ENCODE results near the gene AEN.

The AEN gene

GRCh38 chr15:88650556-88650955 is 29.4 kb downstream of the AEN start:
- TF ChIP-seq, protein P1, sequence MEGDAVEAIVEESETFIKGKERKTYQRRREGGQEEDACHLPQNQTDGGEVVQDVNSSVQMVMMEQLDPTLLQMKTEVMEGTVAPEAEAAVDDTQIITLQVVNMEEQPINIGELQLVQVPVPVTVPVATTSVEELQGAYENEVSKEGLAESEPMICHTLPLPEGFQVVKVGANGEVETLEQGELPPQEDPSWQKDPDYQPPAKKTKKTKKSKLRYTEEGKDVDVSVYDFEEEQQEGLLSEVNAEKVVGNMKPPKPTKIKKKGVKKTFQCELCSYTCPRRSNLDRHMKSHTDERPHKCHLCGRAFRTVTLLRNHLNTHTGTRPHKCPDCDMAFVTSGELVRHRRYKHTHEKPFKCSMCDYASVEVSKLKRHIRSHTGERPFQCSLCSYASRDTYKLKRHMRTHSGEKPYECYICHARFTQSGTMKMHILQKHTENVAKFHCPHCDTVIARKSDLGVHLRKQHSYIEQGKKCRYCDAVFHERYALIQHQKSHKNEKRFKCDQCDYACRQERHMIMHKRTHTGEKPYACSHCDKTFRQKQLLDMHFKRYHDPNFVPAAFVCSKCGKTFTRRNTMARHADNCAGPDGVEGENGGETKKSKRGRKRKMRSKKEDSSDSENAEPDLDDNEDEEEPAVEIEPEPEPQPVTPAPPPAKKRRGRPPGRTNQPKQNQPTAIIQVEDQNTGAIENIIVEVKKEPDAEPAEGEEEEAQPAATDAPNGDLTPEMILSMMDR (conservative IDR thresholded peaks at IDR 0.05; ENCODE audit: low read length) = no peak
- H3K4me3 ChIP-seq (ENCODE audit: low read length) = no peak overlapping the region
- DNase-seq (ENCODE audit: low read depth) = no peak

DNA sequence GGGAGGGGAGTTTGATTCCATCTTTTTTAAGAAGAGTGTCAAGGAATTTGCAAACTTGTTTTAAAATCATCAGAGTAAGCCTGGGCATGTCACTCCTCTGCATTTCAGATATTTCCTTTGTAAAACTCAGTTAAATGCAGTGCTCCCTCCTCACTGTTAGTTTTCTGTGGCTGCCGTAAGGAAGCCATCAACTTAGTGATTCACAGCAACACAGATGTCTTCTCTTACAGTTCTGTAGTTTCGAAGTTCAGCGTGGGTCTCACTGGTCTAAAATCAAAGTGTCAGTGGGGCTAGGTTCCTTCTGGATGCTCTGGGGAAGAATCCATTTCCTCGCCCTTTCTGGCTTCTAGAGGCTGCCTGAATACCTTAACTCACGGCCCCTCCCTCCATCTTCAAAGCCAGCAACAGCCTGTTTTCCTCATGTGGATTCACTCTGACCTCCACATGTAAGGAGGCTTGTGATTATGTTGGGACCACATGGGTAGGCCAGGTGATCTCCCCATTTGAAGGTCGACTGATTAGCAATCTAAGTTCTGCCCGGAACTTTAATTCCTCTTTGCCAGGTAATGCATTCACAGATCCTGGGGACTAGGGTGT is 30.1 kb downstream of the AEN start:
- peak; percentile 34 for DNase-seq (ENCODE audit: low read depth)
- TF ChIP-seq, protein P1 (conservative IDR thresholded peaks at IDR 0.05; ENCODE audit: low read length) = no peak
- no peak overlapping the region for H3K4me3 ChIP-seq (ENCODE audit: low read length)

- TF ChIP-seq, protein P1 (conservative IDR thresholded peaks at IDR 0.05; ENCODE audit: low read length) = no peak
- no peak for DNase-seq (ENCODE audit: low read depth)
- H3K4me3 ChIP-seq (ENCODE audit: low read length) = no peak overlapping the region
These were observed 30.8 kb downstream of the AEN start for GRCh38 chr15:88651971-88652370.

- DNase-seq (ENCODE audit: low read depth) = no peak
- TF ChIP-seq, protein P1 (conservative IDR thresholded peaks at IDR 0.05; ENCODE audit: low read length) = no peak
- no peak overlapping the region for H3K4me3 ChIP-seq (ENCODE audit: low read length)
These were observed 31.5 kb downstream of the AEN start for GRCh38 chr15:88652456-88653199.

DNA sequence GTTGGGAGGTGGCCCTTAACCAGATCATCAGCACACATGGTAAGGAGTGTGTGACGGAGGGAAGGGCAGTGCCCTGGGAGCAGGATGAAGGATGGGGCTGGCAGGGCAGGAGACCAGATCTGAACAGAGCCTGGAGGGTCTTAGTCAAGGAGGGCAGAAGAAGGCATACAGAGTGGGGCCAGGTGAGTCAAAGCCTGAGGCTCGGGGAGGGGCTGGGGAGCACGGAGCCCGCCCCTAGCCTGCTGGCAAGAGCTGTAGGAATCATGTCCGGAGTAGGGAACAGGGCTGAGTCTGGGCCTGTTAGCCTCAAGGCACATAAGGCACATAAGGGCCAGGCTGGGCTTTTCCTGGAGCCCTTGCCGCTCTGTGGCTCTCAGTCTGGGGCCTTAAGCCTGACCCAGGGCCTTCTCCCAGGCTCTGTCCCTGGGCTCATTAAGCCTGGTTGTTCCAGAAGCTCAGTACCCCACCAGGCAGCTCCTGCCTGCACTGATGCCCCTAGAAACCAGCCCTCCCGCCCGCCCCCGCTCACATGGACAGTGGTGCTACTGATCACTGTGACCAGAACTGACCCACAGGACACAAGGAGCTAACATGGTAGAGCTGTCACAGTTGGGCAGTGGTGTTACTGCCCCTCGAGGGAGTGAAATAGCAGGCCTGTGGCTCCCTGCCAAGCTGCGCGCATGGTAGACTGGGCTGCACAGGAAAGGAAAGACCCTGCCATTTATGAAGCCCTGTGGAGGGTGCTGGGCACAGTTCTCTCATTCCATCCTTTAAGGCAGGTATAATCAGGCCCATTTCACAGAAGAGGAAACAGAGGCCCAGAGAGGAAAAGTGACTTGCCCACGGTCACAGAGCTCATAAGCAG is 32.3 kb downstream of the AEN start:
- TF ChIP-seq, protein P1 (conservative IDR thresholded peaks at IDR 0.05; ENCODE audit: low read length) = no peak
- DNase-seq (ENCODE audit: low read depth) = no peak
- no peak overlapping the region for H3K4me3 ChIP-seq (ENCODE audit: low read length)

DNA sequence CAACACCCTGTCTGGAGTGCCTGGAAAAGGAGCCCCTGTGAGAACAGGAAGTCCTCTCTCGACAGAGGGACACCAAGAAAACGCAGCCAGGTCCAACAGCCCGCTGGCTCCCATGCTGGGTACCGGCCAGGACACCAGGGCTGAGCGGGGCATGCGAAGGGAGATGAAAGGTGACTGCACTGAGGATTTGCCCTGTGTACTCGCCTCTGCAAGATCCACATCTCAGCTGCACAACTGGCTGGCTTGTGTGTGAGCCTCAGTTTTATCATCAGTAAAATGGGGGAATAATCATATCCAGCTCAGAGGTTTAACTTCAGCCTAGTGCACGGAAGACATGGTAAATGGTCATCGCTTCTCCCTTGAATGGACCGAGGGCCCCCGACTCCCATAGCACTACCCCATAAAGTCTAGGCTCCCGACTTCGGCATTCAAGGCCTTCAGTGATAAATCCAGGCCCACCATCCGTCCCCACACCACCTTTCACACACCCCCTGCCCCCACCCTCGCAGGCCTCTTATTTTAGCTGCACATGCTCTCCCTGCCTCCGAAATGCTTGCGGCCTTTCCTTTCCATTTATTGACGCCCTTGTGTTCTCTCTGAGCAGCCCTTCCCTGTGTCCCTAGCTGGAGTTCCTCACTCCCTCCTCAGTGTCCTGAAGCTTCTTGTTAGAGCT is 33.4 kb downstream of the AEN start:
- DNase-seq (ENCODE audit: low read depth) = no peak
- TF ChIP-seq, protein P1 (conservative IDR thresholded peaks at IDR 0.05; ENCODE audit: low read length) = no peak
- no peak overlapping the region for H3K4me3 ChIP-seq (ENCODE audit: low read length)
